ENCODE data around the gene GPC6. TPM values are rescaled to one million over a fixed set of nuclear protein-coding genes. Genes with fewer than 3 reads are reported as not detected.

GPC6 gene
- total RNA-seq, 2 donors from 2014 or later: 3.4 to 5.3 TPM

- no peaks in the 10 kb centered on the region for H3K4me1 ChIP-seq (replicated peaks)
- H3K27ac ChIP-seq: no peak overlapping the region
- H3K36me3 ChIP-seq: no peaks in the 10 kb centered on the region
- no peaks in the 10 kb centered on the region for H3K27me3 ChIP-seq (replicated peaks; ENCODE audit: insufficient read depth)
- H3K9me3 ChIP-seq: no peaks in the 10 kb centered on the region
- 88% methylated on average over 4 of the region's 4 CpGs for WGBS
- intact Hi-C loops (cut with DNase I): no loop called here
- no peak for TF ChIP-seq CTCF (IDR thresholded peaks at IDR 0.05)
- no peak for TF ChIP-seq POLR2A (IDR thresholded peaks at IDR 0.05)
- TF ChIP-seq POLR2AphosphoS5 (IDR thresholded peaks at IDR 0.05): no peak
- DNase-seq (ENCODE audit: low spot score): no peak
- H3K4me3 ChIP-seq: no peak overlapping the region
Measured at GRCh38 chr13:93549326-93550005, 322.9 kb downstream of the GPC6 start.

GRCh38 chr13:93550236-93550635 lies 323.6 kb downstream of the GPC6 start:
- H3K27me3 ChIP-seq (replicated peaks; ENCODE audit: insufficient read depth): no peaks in the 10 kb centered on the region
- no peak overlapping the region for H3K4me3 ChIP-seq
- no peaks in the 10 kb centered on the region for H3K36me3 ChIP-seq
- H3K4me1 ChIP-seq (replicated peaks): no peaks in the 10 kb centered on the region
- H3K27ac ChIP-seq: no peak overlapping the region
- intact Hi-C loops (cut with DNase I): no loop called here
- no peak for DNase-seq (ENCODE audit: low spot score)
- H3K9me3 ChIP-seq: no peaks in the 10 kb centered on the region
- TF ChIP-seq POLR2AphosphoS5 (IDR thresholded peaks at IDR 0.05) (no peak), POLR2A (IDR thresholded peaks at IDR 0.05) (no peak), CTCF (IDR thresholded peaks at IDR 0.05) (no peak)

GRCh38 chr13:93552596-93552995 lies 326.0 kb downstream of the GPC6 start:
- Histone ChIP-seq H3K4me1 (replicated peaks) (no peaks in the 10 kb centered on the region), H3K27ac (no peak overlapping the region), H3K36me3 (no peaks in the 10 kb centered on the region), H3K27me3 (replicated peaks; ENCODE audit: insufficient read depth) (no peaks in the 10 kb centered on the region), H3K4me3 (no peak overlapping the region), H3K9me3 (no peaks in the 10 kb centered on the region)
- TF ChIP-seq POLR2A (IDR thresholded peaks at IDR 0.05): no peak
- no peak for TF ChIP-seq POLR2AphosphoS5 (IDR thresholded peaks at IDR 0.05)
- no peak for TF ChIP-seq CTCF (IDR thresholded peaks at IDR 0.05)
- no peak for DNase-seq (ENCODE audit: low spot score)
- intact Hi-C loops (cut with DNase I): no loop called here

- H3K27me3 ChIP-seq (replicated peaks; ENCODE audit: insufficient read depth): no peaks in the 10 kb centered on the region
- H3K27ac ChIP-seq: no peak overlapping the region
- H3K4me3 ChIP-seq: no peak overlapping the region
- 82% methylated on average over 3 of the region's 3 CpGs for WGBS
- no peaks in the 10 kb centered on the region for H3K4me1 ChIP-seq (replicated peaks)
- TF ChIP-seq POLR2A (IDR thresholded peaks at IDR 0.05) (no peak), CTCF (IDR thresholded peaks at IDR 0.05) (no peak), POLR2AphosphoS5 (IDR thresholded peaks at IDR 0.05) (no peak)
- no peaks in the 10 kb centered on the region for H3K9me3 ChIP-seq
- no peak for DNase-seq (ENCODE audit: low spot score)
- H3K36me3 ChIP-seq: no peaks in the 10 kb centered on the region
- intact Hi-C loops (cut with DNase I): no loop called here
Measured at GRCh38 chr13:93554514-93554913, 327.9 kb downstream of the GPC6 start.

- Histone ChIP-seq H3K27ac (no peak overlapping the region), H3K4me3 (no peak overlapping the region), H3K36me3 (no peaks in the 10 kb centered on the region), H3K4me1 (replicated peaks) (no peaks in the 10 kb centered on the region), H3K9me3 (no peaks in the 10 kb centered on the region), H3K27me3 (replicated peaks; ENCODE audit: insufficient read depth) (no peaks in the 10 kb centered on the region)
- TF ChIP-seq POLR2AphosphoS5 (IDR thresholded peaks at IDR 0.05) (no peak), POLR2A (IDR thresholded peaks at IDR 0.05) (no peak), CTCF (IDR thresholded peaks at IDR 0.05) (no peak)
- 69% methylated on average over 3 of the region's 3 CpGs for WGBS
- no peak for DNase-seq (ENCODE audit: low spot score)
- intact Hi-C loops (cut with DNase I): no loop called here
Measured at GRCh38 chr13:93558637-93559036, 332.0 kb downstream of the GPC6 start.
